ENCODE measurements around the gene DAO. TPM values are rescaled to one million over a fixed set of nuclear protein-coding genes. Genes with fewer than 3 reads are reported as not detected.

Gene DAO
- total and polyA plus RNA-seq, 4 donors, result 0.24 to 1.4 (median 0.40) TPM; not detected in 1

GRCh38 chr12:108911915-108912314, 32.0 kb downstream of the DAO start:
- WGBS (ENCODE audit: insufficient coverage), result 83% methylated on average over 4 of the region's 6 CpGs
- Histone ChIP-seq H3K27me3 (ENCODE audit: control insufficient read depth, insufficient read depth, low read length) (no peaks in the 10 kb centered on the region), H3K9me3 (ENCODE audit: control insufficient read depth, insufficient read depth, low read length) (peaks cover 2% of the 10 kb centered on the region), H3K36me3 (ENCODE audit: control insufficient read depth, insufficient read depth, low read length) (peaks cover 17% of the 10 kb centered on the region), H3K27ac (ENCODE audit: low read depth, low read length) (no peak overlapping the region), H3K4me3 (ENCODE audit: low read depth, low read length) (no peak overlapping the region), H3K4me1 (ENCODE audit: control insufficient read depth, insufficient read depth, low read length) (peaks cover 7% of the 10 kb centered on the region)
- no peak for DNase-seq (ENCODE audit: low read depth in 4 of 6, low spot score in 6 of 6)

- Histone ChIP-seq H3K4me1 (ENCODE audit: control insufficient read depth, insufficient read depth, low read length) (peaks cover 7% of the 10 kb centered on the region), H3K9me3 (ENCODE audit: control insufficient read depth, insufficient read depth, low read length) (peaks cover 2% of the 10 kb centered on the region), H3K4me3 (ENCODE audit: low read depth, low read length) (no peak overlapping the region), H3K36me3 (ENCODE audit: control insufficient read depth, insufficient read depth, low read length) (peaks cover 17% of the 10 kb centered on the region), H3K27me3 (ENCODE audit: control insufficient read depth, insufficient read depth, low read length) (no peaks in the 10 kb centered on the region), H3K27ac (ENCODE audit: low read depth, low read length) (no peak overlapping the region)
- no peak for DNase-seq (ENCODE audit: low read depth in 4 of 6, low spot score in 6 of 6)
- 95% methylated on average over 8 of the region's 9 CpGs for WGBS (ENCODE audit: insufficient coverage)
These were observed 32.5 kb downstream of the DAO start for GRCh38 chr12:108912361-108912760.

- DNase-seq (ENCODE audit: low read depth in 4 of 6, low spot score in 6 of 6), result peak in 2 of 6 donors; percentile 56 to 78
- peaks cover 21% of the 10 kb centered on the region for H3K36me3 ChIP-seq (ENCODE audit: control insufficient read depth, insufficient read depth, low read length)
- 67% methylated on average over 3 of the region's 4 CpGs for WGBS (ENCODE audit: insufficient coverage)
These were observed 34.2 kb downstream of the DAO start for GRCh38 chr12:108914121-108914531.

GRCh38 chr12:108915632-108916133, 35.8 kb downstream of the DAO start:
- Histone ChIP-seq H3K4me3 (ENCODE audit: low read depth, low read length) (no peak overlapping the region), H3K36me3 (ENCODE audit: control insufficient read depth, insufficient read depth, low read length) (peaks cover 25% of the 10 kb centered on the region), H3K27ac (ENCODE audit: low read depth, low read length) (no peak overlapping the region), H3K4me1 (ENCODE audit: control insufficient read depth, insufficient read depth, low read length) (peaks cover 7% of the 10 kb centered on the region), H3K27me3 (ENCODE audit: control insufficient read depth, insufficient read depth, low read length) (no peaks in the 10 kb centered on the region), H3K9me3 (ENCODE audit: control insufficient read depth, insufficient read depth, low read length) (peaks cover 2% of the 10 kb centered on the region)
- DNase-seq (ENCODE audit: low read depth in 4 of 6, low spot score in 6 of 6), result no peak
- WGBS (ENCODE audit: insufficient coverage), result 89% methylated on average over 13 of the region's 15 CpGs

More at GRCh38 chr12:108914121-108914531, 34.2 kb downstream of the DAO start:
- H3K4me3 ChIP-seq (ENCODE audit: low read depth, low read length), result no peak overlapping the region
- peaks cover 2% of the 10 kb centered on the region for H3K9me3 ChIP-seq (ENCODE audit: control insufficient read depth, insufficient read depth, low read length)
- no peaks in the 10 kb centered on the region for H3K27me3 ChIP-seq (ENCODE audit: control insufficient read depth, insufficient read depth, low read length)
- peaks cover 7% of the 10 kb centered on the region for H3K4me1 ChIP-seq (ENCODE audit: control insufficient read depth, insufficient read depth, low read length)
- no peak overlapping the region for H3K27ac ChIP-seq (ENCODE audit: low read depth, low read length)

GRCh38 chr12:108916336-108916735, 36.4 kb downstream of the DAO start:
- Histone ChIP-seq H3K36me3 (ENCODE audit: control insufficient read depth, insufficient read depth, low read length) (peaks cover 25% of the 10 kb centered on the region), H3K27ac (ENCODE audit: low read depth, low read length) (no peak overlapping the region), H3K27me3 (ENCODE audit: control insufficient read depth, insufficient read depth, low read length) (no peaks in the 10 kb centered on the region), H3K4me1 (ENCODE audit: control insufficient read depth, insufficient read depth, low read length) (peaks cover 7% of the 10 kb centered on the region), H3K4me3 (ENCODE audit: low read depth, low read length) (no peak overlapping the region), H3K9me3 (ENCODE audit: control insufficient read depth, insufficient read depth, low read length) (peaks cover 2% of the 10 kb centered on the region)
- no CpG with 5 or more reads among the region's 5 CpGs for WGBS (ENCODE audit: insufficient coverage)
- no peak for DNase-seq (ENCODE audit: low read depth in 4 of 6, low spot score in 6 of 6)

- Histone ChIP-seq H3K4me1 (ENCODE audit: control insufficient read depth, insufficient read depth, low read length) (peaks cover 4% of the 10 kb centered on the region), H3K4me3 (ENCODE audit: low read depth, low read length) (no peak overlapping the region), H3K36me3 (ENCODE audit: control insufficient read depth, insufficient read depth, low read length) (peaks cover 15% of the 10 kb centered on the region), H3K27me3 (ENCODE audit: control insufficient read depth, insufficient read depth, low read length) (no peaks in the 10 kb centered on the region), H3K9me3 (ENCODE audit: control insufficient read depth, insufficient read depth, low read length) (no peaks in the 10 kb centered on the region), H3K27ac (ENCODE audit: low read depth, low read length) (no peak overlapping the region)
- no CpG with 5 or more reads among the region's 2 CpGs for WGBS (ENCODE audit: insufficient coverage)
- DNase-seq (ENCODE audit: low read depth in 4 of 6, low spot score in 6 of 6), result no peak
These were observed 38.3 kb downstream of the DAO start for GRCh38 chr12:108918206-108918605.

- DNase-seq (ENCODE audit: low read depth in 4 of 6, low spot score in 6 of 6), result no peak
- Histone ChIP-seq H3K4me1 (ENCODE audit: control insufficient read depth, insufficient read depth, low read length) (peaks cover 4% of the 10 kb centered on the region), H3K9me3 (ENCODE audit: control insufficient read depth, insufficient read depth, low read length) (no peaks in the 10 kb centered on the region), H3K27me3 (ENCODE audit: control insufficient read depth, insufficient read depth, low read length) (no peaks in the 10 kb centered on the region), H3K36me3 (ENCODE audit: control insufficient read depth, insufficient read depth, low read length) (peaks cover 15% of the 10 kb centered on the region), H3K27ac (ENCODE audit: low read depth, low read length) (no peak overlapping the region), H3K4me3 (ENCODE audit: low read depth, low read length) (no peak overlapping the region)
- WGBS (ENCODE audit: insufficient coverage), result 74% methylated on average over 3 of the region's 3 CpGs
These were observed 39.2 kb downstream of the DAO start for GRCh38 chr12:108918960-108919642.

- Histone ChIP-seq H3K36me3 (ENCODE audit: control insufficient read depth, insufficient read depth, low read length) (peaks cover 8% of the 10 kb centered on the region), H3K27me3 (ENCODE audit: control insufficient read depth, insufficient read depth, low read length) (no peaks in the 10 kb centered on the region), H3K27ac (ENCODE audit: low read depth, low read length) (no peak overlapping the region), H3K9me3 (ENCODE audit: control insufficient read depth, insufficient read depth, low read length) (no peaks in the 10 kb centered on the region), H3K4me3 (ENCODE audit: low read depth, low read length) (no peak overlapping the region), H3K4me1 (ENCODE audit: control insufficient read depth, insufficient read depth, low read length) (no peaks in the 10 kb centered on the region)
- no peak for DNase-seq (ENCODE audit: low read depth in 4 of 6, low spot score in 6 of 6)
- WGBS (ENCODE audit: insufficient coverage), result 38% methylated on average over 1 of the region's 3 CpGs
These were observed 42.1 kb downstream of the DAO start for GRCh38 chr12:108921946-108922345.

GRCh38 chr12:108922918-108923317, 43.0 kb downstream of the DAO start:
- no peaks in the 10 kb centered on the region for H3K9me3 ChIP-seq (ENCODE audit: control insufficient read depth, insufficient read depth, low read length)
- H3K4me3 ChIP-seq (ENCODE audit: low read depth, low read length), result no peak overlapping the region
- H3K27ac ChIP-seq (ENCODE audit: low read depth, low read length), result no peak overlapping the region
- no peaks in the 10 kb centered on the region for H3K27me3 ChIP-seq (ENCODE audit: control insufficient read depth, insufficient read depth, low read length)
- DNase-seq (ENCODE audit: low read depth in 4 of 6, low spot score in 6 of 6), result no peak
- 94% methylated on average over 3 of the region's 3 CpGs for WGBS (ENCODE audit: insufficient coverage)
- no peaks in the 10 kb centered on the region for H3K4me1 ChIP-seq (ENCODE audit: control insufficient read depth, insufficient read depth, low read length)
- peaks cover 8% of the 10 kb centered on the region for H3K36me3 ChIP-seq (ENCODE audit: control insufficient read depth, insufficient read depth, low read length)

- Histone ChIP-seq H3K27ac (ENCODE audit: low read depth, low read length) (no peak overlapping the region), H3K27me3 (ENCODE audit: control insufficient read depth, insufficient read depth, low read length) (no peaks in the 10 kb centered on the region), H3K9me3 (ENCODE audit: control insufficient read depth, insufficient read depth, low read length) (no peaks in the 10 kb centered on the region), H3K4me3 (ENCODE audit: low read depth, low read length) (no peak overlapping the region), H3K4me1 (ENCODE audit: control insufficient read depth, insufficient read depth, low read length) (no peaks in the 10 kb centered on the region), H3K36me3 (ENCODE audit: control insufficient read depth, insufficient read depth, low read length) (no peaks in the 10 kb centered on the region)
- WGBS (ENCODE audit: insufficient coverage), result 94% methylated on average over 8 of the region's 8 CpGs
- DNase-seq (ENCODE audit: low read depth in 4 of 6, low spot score in 6 of 6), result no peak
These were observed 48.8 kb downstream of the DAO start for GRCh38 chr12:108928695-108929094.

All from spinal cord (tissue), 10 donors.